ENCODE data around the gene SCN4B.

SCN4B gene

DNA sequence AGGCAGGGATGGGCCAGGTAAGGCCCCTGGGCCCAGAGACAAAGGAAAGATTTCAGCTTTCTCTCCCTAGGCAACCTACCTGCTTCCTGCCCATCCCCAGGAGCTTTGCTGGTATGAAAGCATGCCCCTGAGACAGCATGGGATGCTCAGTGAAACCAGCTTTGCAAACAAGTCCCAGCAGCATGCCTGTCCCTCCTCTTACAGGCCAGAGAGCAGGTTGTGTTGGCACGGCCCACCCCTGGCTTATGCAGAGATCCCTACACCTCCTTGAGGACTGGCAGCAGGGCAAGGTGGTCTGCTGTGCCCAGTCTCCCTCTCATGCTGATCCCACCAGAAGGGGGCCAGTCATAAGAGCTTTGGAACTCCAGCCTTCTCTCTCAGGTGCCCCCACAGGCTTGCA lies 3.1 kb downstream of the SCN4B start:
- no peaks in the 10 kb centered on the region for H3K36me3 Mint-ChIP-seq (ENCODE audit: low read depth)
- H3K27me3 Mint-ChIP-seq (ENCODE audit: low read depth): peaks cover 67% of the 10 kb centered on the region
- H3K4me3 Mint-ChIP-seq: no peak overlapping the region
- H3K27ac Mint-ChIP-seq: no peak overlapping the region
- no peaks in the 10 kb centered on the region for H3K9me3 Mint-ChIP-seq
- H3K4me1 Mint-ChIP-seq (ENCODE audit: low read depth): peaks cover 7% of the 10 kb centered on the region

DNA sequence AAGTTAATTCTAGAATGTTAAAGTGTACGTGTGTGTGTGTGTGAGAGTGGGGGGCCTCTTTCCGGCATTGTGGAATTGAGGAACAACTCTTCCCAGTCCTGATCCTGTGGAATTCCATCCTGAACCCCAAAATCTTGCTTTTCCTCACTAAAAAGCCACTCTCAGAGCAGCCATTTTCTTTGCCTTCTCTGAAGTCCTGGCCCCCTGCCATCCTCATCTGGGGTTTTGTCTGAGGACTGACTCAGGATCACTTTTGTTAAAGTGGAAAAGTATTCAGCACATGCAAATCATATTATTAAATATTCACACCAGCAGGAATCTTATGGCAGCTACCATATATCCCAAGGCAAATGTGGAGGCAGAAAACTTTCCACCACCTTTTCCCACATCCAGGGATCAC lies 3.8 kb downstream of the SCN4B start:
- H3K27ac Mint-ChIP-seq: no peak overlapping the region
- peaks cover 7% of the 10 kb centered on the region for H3K4me1 Mint-ChIP-seq (ENCODE audit: low read depth)
- peaks cover 67% of the 10 kb centered on the region for H3K27me3 Mint-ChIP-seq (ENCODE audit: low read depth)
- no peak overlapping the region for H3K4me3 Mint-ChIP-seq
- H3K9me3 Mint-ChIP-seq: no peaks in the 10 kb centered on the region
- no peaks in the 10 kb centered on the region for H3K36me3 Mint-ChIP-seq (ENCODE audit: low read depth)

DNA sequence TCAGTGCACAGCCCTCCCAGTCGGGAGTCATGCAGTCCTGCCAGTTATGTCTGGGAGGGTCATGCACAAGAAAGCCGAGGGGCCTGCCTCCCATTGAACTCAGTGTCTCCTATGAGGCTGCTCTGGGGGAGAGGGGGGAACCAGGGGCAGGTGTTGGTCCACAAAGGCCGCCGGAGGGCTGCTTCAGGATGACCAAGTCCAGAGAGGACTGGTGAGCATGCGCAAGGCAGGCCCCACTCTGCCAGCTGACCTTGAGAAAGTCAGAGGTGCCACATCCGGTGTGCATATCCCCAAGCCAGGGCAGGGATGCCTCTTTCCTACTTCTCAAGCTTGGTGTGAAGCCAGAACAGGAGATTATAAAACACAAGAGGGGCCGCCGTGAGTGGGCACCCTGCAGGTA lies 4.4 kb downstream of the SCN4B start:
- Mint-ChIP-seq H3K4me3 (no peak overlapping the region), H3K27me3 (ENCODE audit: low read depth) (peaks cover 66% of the 10 kb centered on the region), H3K27ac (no peak overlapping the region), H3K9me3 (no peaks in the 10 kb centered on the region), H3K36me3 (ENCODE audit: low read depth) (no peaks in the 10 kb centered on the region), H3K4me1 (ENCODE audit: low read depth) (peaks cover 5% of the 10 kb centered on the region)

DNA sequence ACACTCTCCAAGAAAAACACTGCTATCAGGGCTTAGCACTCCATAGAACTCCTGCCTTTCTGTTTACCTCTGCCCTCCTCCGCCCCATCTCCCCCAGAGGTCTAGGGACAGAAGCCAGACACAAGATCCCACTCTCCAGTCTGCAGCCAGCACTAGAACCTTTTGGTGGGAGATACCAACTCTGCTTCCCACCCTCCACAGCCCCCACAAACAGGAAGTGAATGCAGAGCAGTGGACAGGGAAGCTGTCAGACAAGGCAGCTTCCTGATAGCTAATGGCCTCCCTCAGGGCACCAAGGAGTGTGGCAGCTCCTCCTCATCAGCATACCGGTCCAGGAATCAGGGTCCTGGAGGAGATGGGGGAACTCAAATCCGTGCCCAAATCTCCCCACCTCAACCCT lies 5.1 kb downstream of the SCN4B start:
- peaks cover 70% of the 10 kb centered on the region for H3K27me3 Mint-ChIP-seq (ENCODE audit: low read depth)
- H3K27ac Mint-ChIP-seq: no peak overlapping the region
- H3K36me3 Mint-ChIP-seq (ENCODE audit: low read depth): no peaks in the 10 kb centered on the region
- H3K4me3 Mint-ChIP-seq: no peak overlapping the region
- no peaks in the 10 kb centered on the region for H3K9me3 Mint-ChIP-seq
- H3K4me1 Mint-ChIP-seq (ENCODE audit: low read depth): peaks cover 12% of the 10 kb centered on the region

DNA sequence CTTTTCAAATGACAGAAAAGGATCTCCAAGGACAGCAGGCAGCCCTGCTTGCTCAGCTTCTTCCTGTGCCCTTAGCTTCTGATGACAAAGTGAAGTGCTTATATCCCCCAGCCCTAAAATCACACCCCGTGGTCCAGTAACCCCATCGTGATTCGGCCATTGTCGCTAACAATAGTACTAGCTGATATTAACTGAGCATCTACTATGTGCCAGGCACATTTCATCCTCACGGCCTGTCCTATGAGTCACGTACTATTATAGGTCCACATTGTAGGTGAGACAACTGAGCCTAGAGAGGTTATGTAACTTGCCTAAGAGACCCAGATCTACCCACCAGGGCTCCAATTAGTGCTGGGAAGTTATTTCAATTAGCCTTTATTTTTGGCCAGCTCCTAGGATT lies 6.1 kb downstream of the SCN4B start:
- peak overlapping the region; percentile 47 for H3K27ac Mint-ChIP-seq
- H3K36me3 Mint-ChIP-seq (ENCODE audit: low read depth): no peaks in the 10 kb centered on the region
- peaks cover 72% of the 10 kb centered on the region for H3K27me3 Mint-ChIP-seq (ENCODE audit: low read depth)
- H3K9me3 Mint-ChIP-seq: no peaks in the 10 kb centered on the region
- peaks cover 12% of the 10 kb centered on the region for H3K4me1 Mint-ChIP-seq (ENCODE audit: low read depth)
- H3K4me3 Mint-ChIP-seq: peak overlapping the region; percentile 71

DNA sequence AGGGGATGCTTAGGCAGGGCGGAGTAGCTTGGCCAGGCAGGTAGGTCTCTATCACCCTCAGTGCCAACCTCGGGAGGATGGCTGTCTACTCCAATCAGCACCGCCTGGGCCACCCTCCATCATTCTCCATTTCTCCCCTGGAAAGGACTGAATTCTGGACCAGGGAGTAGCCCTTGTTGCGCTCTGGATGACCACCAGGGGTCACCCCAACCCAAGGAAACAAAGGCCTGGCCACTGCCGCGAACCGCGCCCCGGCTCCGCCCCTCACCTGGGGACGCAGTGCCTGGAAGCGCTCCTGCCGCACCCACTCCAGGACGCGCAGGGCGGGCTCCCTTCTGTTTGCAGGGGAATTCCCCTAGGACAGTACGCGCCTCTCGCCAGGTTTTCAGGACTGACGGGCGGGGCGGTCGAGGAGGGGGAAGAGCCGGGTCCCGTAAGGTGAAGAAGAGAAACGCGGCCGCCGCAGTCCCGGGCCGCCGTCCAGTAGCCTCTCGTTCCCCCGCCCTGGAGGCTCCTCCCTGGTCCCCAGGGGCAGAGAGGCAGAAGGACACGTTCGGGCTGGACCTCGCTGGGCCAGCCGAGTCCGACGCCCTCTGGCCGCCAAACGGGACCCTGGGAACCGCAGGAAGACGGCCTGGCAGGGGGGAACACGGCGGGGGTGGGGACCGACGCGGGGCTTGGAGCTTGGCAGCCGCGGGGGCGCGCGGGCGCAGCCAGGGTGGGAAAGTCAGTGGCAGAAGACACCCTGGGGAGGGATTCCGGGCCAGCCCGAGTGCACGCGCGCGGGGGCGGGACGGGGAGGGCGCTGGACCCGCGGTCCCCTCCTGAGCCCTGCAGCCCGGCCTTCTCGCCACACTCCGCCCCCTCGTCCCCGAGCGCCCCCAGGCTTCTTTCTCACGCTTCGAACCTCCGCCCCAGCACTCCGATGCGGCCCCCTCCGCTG lies 7.1 kb downstream of the SCN4B start:
- peak overlapping the region; percentile 85 for H3K4me3 Mint-ChIP-seq
- peaks cover 12% of the 10 kb centered on the region for H3K4me1 Mint-ChIP-seq (ENCODE audit: low read depth)
- no peaks in the 10 kb centered on the region for H3K9me3 Mint-ChIP-seq
- H3K36me3 Mint-ChIP-seq (ENCODE audit: low read depth): no peaks in the 10 kb centered on the region
- peaks cover 67% of the 10 kb centered on the region for H3K27me3 Mint-ChIP-seq (ENCODE audit: low read depth)
- H3K27ac Mint-ChIP-seq: no peak overlapping the region

DNA sequence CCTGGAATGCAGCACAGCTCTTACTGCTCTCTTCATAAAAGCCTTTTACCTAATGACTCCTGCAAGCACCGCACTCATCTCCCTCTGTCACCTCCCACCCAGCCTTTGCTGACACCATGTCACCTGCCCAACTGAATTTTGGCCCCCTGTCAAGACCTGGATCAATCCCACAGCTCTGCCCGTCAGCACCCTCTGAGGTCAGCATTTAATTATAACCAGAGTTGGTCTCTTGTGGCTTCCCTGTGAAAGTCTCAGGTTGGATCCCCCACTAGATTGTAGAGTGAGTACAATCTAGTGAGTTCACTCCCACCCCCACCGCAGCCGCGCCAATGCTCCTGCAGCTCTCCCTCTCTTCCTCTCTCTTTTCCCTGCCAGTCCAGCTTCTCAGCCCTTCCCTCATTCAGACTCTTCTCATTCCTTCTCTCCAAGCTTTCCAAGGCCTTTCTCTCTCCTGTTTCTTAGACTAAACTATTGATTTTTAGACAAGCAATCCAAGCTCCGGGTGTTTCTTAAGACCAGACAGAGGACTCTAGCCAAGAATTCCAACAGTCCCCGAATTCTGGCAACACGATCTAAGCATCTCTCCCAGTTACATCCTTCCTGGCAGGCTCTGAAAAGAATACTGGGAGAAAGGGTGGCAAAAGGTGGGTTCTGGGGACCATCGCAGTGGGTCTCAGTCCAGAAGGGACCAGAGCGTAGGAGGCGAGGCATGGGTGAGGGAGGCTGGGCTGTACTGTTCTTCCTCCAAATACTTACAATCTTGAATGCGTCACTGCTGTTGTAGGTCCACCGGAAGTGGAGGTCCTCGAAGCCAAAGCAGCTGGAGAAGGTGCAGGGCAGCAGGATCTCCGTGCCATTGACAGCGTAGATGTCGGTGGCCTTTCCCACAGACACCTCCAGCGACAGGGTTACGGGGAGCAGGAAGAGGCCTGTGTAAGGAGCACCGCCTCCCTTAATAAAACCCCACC lies 8.0 kb downstream of the SCN4B start:
- Mint-ChIP-seq H3K4me3 (peak overlapping the region; percentile 85), H3K27ac (no peak overlapping the region)

DNA sequence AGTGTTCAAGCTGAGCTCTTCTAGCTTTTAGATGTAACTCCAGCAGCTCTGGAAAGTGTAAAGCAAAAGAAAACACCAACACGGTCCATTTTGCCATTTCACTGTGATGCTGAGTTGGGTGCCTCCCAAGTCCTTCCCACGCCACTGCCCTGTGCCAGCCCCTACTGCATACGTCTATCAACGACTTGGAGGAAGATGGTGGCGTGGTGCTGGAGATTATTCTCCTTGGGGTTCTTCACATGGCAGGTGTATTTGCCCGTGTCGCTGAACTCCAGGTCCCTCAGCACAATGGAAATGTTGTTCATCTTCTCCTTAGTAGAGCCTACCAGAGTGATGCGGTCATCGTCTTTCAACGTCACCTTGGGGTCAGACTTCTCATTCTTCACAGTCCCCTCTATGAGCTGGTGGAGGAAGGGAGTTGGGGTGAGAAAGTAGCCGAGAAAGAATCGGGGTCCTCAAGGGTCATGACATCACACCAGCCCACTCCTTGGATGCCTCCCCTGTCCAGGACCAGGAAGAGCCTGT lies 8.9 kb downstream of the SCN4B start:
- Mint-ChIP-seq H3K27me3 (ENCODE audit: low read depth) (peaks cover 69% of the 10 kb centered on the region), H3K27ac (no peak overlapping the region), H3K36me3 (ENCODE audit: low read depth) (no peaks in the 10 kb centered on the region), H3K9me3 (no peaks in the 10 kb centered on the region), H3K4me1 (ENCODE audit: low read depth) (peaks cover 12% of the 10 kb centered on the region), H3K4me3 (no peak overlapping the region)

More for the DNA sequence above, 8.0 kb downstream of the SCN4B start:
- no peaks in the 10 kb centered on the region for H3K36me3 Mint-ChIP-seq (ENCODE audit: low read depth)
- no peaks in the 10 kb centered on the region for H3K9me3 Mint-ChIP-seq
- peaks cover 65% of the 10 kb centered on the region for H3K27me3 Mint-ChIP-seq (ENCODE audit: low read depth)
- H3K4me1 Mint-ChIP-seq (ENCODE audit: low read depth): peaks cover 12% of the 10 kb centered on the region

DNA sequence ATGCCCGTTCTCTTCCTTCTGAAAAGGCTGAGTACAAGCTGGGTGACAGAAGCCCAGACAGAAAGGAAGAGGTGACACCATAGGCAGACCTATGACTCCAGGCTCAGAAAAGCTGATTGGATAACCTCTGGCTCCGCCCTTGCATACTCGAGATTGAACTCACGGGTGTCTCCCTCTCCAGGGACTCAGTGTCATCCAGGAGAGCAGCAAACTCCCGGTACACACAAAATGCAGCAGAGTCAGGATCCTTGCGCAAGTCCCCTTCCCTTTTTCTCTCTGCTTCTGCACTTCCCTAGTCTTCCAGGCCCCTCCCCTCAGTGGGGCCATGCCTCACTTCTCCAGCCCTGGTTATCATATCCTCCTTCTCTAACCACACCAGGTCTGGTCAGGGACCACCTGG lies 9.8 kb downstream of the SCN4B start:
- H3K9me3 Mint-ChIP-seq: no peaks in the 10 kb centered on the region
- H3K27me3 Mint-ChIP-seq (ENCODE audit: low read depth): peaks cover 74% of the 10 kb centered on the region
- peaks cover 12% of the 10 kb centered on the region for H3K4me1 Mint-ChIP-seq (ENCODE audit: low read depth)
- H3K4me3 Mint-ChIP-seq: peak overlapping the region; percentile 30
- no peak overlapping the region for H3K27ac Mint-ChIP-seq
- H3K36me3 Mint-ChIP-seq (ENCODE audit: low read depth): no peaks in the 10 kb centered on the region

DNA sequence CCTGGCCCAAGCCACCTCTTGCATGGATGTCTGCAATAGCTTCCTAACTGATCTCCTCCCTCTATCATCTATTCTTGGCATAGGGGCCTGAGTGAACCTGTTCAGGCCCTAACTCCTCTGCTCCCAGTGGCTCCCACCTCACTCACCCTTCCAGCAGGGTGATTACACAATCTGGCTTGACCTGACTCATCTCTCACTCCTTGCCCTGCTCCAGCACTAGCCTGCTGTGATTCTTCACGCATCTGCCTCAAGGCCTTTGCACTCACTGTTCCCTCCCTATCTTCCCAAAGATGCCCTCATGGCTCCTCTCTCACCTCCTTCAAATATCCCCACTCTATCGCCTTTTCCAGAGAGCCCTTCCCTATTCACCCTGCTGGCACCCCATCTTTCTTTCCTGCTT lies 10.5 kb downstream of the SCN4B start:
- H3K4me3 Mint-ChIP-seq: no peak overlapping the region
- peaks cover 72% of the 10 kb centered on the region for H3K27me3 Mint-ChIP-seq (ENCODE audit: low read depth)
- H3K9me3 Mint-ChIP-seq: no peaks in the 10 kb centered on the region
- H3K4me1 Mint-ChIP-seq (ENCODE audit: low read depth): peaks cover 12% of the 10 kb centered on the region
- H3K36me3 Mint-ChIP-seq (ENCODE audit: low read depth): no peaks in the 10 kb centered on the region
- no peak overlapping the region for H3K27ac Mint-ChIP-seq

DNA sequence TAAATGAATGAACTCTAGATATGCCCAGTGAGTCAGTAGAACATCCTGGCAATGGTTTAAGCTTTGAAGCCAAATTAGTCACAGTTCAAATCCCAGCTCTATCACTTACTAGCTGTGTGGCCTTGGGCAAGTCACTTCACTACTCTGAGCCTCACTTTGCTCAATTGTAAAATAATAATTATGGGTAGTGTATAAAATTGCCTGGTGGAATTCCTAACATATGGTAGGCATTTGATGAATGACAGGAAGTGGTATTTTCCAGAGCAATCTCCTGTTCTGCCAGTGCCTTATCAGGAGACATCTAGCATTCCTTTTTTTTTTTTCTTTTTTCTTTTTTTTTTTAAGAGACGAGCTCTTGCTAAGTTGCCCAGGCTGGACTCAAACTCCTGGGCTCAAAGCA lies 13.0 kb downstream of the SCN4B start:
- Mint-ChIP-seq H3K9me3 (no peaks in the 10 kb centered on the region), H3K36me3 (ENCODE audit: low read depth) (no peaks in the 10 kb centered on the region), H3K4me3 (no peak overlapping the region), H3K27ac (no peak overlapping the region), H3K4me1 (ENCODE audit: low read depth) (peaks cover 7% of the 10 kb centered on the region), H3K27me3 (ENCODE audit: low read depth) (peaks cover 62% of the 10 kb centered on the region)

DNA sequence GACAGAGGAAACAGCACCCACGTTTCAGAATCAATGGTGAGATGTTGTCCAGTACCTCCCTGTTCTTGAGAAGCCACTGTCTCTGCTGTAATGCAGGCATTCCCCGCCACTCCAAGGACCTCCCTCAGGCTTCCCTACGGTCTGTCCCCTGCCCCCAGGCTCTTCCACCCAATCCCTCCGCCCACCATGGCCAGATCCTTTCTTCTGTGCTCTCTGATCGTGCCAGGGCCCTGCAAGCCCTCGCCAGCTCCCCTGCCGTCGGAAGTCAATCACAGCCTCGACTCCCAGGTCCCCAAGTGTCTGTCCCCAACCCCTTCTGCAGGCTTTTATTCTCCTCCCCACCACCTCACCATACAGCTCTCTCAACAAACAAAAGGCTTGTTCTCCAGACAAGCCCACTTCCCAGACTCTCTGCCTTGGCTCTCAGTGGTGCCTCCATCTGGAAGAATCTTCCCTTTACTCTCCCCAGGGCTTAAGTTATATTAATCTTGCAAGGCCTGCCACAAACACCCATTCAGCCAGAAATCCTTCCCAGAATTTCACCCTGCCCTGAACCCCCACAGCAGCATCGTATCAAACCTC lies 13.7 kb downstream of the SCN4B start:
- H3K4me3 Mint-ChIP-seq: no peak overlapping the region
- H3K27me3 Mint-ChIP-seq (ENCODE audit: low read depth): peaks cover 57% of the 10 kb centered on the region
- no peaks in the 10 kb centered on the region for H3K9me3 Mint-ChIP-seq
- H3K27ac Mint-ChIP-seq: no peak overlapping the region
- no peaks in the 10 kb centered on the region for H3K36me3 Mint-ChIP-seq (ENCODE audit: low read depth)
- peaks cover 7% of the 10 kb centered on the region for H3K4me1 Mint-ChIP-seq (ENCODE audit: low read depth)

DNA sequence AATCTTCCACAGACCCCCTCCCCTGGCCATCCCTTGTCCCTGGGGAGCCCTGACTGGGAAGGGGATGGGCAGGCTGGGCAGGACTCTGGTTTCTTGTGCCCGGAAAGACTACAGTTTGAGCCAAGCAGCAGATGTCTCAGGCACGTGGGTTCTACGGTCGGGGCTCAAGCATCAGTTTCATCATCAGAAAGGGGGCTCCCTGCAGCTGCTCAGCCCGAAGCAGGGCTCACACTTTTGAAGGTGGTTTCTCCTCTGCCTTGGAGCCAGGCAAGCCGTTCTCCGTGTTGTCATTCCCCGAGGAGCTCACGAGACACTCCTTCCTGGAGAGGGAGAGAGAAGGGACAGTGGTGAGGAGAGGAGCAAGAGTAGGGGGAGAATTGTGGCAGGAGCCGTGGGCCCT lies 15.8 kb downstream of the SCN4B start:
- H3K9me3 Mint-ChIP-seq: no peaks in the 10 kb centered on the region
- no peaks in the 10 kb centered on the region for H3K36me3 Mint-ChIP-seq (ENCODE audit: low read depth)
- H3K4me3 Mint-ChIP-seq: no peak overlapping the region
- no peak overlapping the region for H3K27ac Mint-ChIP-seq
- H3K4me1 Mint-ChIP-seq (ENCODE audit: low read depth): no peaks in the 10 kb centered on the region
- H3K27me3 Mint-ChIP-seq (ENCODE audit: low read depth): peaks cover 40% of the 10 kb centered on the region

DNA sequence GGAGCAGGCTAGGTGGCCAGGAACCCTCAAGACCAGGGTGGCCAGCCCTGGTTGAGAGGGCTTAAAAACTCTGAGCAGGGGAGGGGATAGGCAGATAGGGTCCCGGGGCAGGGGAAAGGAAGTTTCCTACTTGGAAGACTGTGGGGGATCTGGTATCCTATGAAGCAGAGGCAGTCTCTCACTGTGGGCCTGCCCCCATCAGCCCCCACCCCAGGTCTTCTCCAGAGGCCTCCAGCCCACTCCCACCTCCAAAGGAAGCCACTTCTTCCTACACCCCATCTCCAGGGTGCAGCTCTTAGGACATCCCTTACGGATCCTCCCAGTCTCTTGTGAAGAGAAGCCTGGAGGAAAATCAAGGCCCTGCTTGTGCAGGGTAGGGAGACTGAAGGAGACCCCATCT lies 16.3 kb downstream of the SCN4B start:
- Mint-ChIP-seq H3K4me3 (no peak overlapping the region), H3K36me3 (ENCODE audit: low read depth) (no peaks in the 10 kb centered on the region), H3K4me1 (ENCODE audit: low read depth) (no peaks in the 10 kb centered on the region), H3K9me3 (no peaks in the 10 kb centered on the region), H3K27me3 (ENCODE audit: low read depth) (peaks cover 40% of the 10 kb centered on the region), H3K27ac (no peak overlapping the region)

Data from T-helper 1 cell treated with Interleukin-12 subunit alpha and Interleukin-12 subunit beta and Interleukin-4 antibody, amounts not matched to agents 30 μg/mL and 1 μg/mL, for 36 hours (primary cell).